Adrenal gland (tissue), 5 donors: Measurements from ENCODE around the gene VWCE.

Source experiments
- POLR2A ChIP-seq, 2 donors: fragments of 450-650 bp; IDR thresholded peaks; one replicate each; pipeline ENCODE4 v1.6.1; 2017; ENCODE audit warnings: antibody characterized with exemption in 2 of 2, mild to moderate bottlenecking in 2 of 2, moderate library complexity in 1 of 2
- TF ChIP-seq, protein P1 (sequence below), 6 experiments: fragments of 450-650 bp in 4 of 6; fragments of 200-600 bp in 2 of 6; sonication (generic) in 1 of 6; IDR thresholded peaks; 1 replicate in 5 of 6; 2 replicates in 1 of 6; pipeline versions ENCODE4 v1.5.1 to v1.8.0; 2016 to 2021; ENCODE audit warnings: antibody characterized with exemption in 6 of 6, mild to moderate bottlenecking in 2 of 6, moderate library complexity in 1 of 6
- donor health status: DM: no; HTN: no; CAD: no.

DNA sequence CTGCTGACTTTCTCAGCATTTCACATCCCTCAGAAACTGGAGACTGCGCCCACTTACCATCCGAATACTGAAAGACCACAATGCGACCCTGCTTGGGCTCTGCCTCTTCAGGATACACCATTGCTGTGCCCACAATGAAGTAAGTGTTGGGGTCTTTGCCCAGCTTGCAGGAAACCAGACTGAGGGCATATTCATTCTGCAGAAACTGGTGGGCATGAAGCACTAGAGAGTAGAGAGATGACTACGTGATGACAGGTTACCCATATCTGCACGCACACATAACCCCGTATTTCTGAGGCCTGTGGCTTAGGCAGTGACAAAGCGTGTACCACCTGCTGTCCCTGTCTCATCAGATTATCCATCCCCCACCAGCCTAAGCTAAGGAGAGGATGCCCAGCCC lies 14.6 kb upstream of the VWCE start:
- TF ChIP-seq, protein P1, sequence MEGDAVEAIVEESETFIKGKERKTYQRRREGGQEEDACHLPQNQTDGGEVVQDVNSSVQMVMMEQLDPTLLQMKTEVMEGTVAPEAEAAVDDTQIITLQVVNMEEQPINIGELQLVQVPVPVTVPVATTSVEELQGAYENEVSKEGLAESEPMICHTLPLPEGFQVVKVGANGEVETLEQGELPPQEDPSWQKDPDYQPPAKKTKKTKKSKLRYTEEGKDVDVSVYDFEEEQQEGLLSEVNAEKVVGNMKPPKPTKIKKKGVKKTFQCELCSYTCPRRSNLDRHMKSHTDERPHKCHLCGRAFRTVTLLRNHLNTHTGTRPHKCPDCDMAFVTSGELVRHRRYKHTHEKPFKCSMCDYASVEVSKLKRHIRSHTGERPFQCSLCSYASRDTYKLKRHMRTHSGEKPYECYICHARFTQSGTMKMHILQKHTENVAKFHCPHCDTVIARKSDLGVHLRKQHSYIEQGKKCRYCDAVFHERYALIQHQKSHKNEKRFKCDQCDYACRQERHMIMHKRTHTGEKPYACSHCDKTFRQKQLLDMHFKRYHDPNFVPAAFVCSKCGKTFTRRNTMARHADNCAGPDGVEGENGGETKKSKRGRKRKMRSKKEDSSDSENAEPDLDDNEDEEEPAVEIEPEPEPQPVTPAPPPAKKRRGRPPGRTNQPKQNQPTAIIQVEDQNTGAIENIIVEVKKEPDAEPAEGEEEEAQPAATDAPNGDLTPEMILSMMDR (IDR thresholded peaks at IDR 0.05): no peak
- TF ChIP-seq POLR2A (IDR thresholded peaks at IDR 0.05): no peak
